KMS-11 (cell line): ENCODE results near the gene STX1A.

Source experiments
- H2AFZ ChIP-seq: fragments of 200-600 bp; sonication (generic); 2 replicates; pipeline ENCODE4 v1.6.1; 2016; ENCODE audit warnings: antibody characterized with exemption, mixed run types, low read depth
- H3K27ac ChIP-seq: fragments of 200-600 bp; sonication (generic); 2 replicates; pipeline ENCODE4 v1.6.1; 2016; ENCODE audit warnings: mild to moderate bottlenecking, mixed run types
- H3K27me3 ChIP-seq: fragments of 200-600 bp; sonication (generic); 2 replicates; pipeline ENCODE4 v1.6.1; 2017; ENCODE audit warnings: mild to moderate bottlenecking, low read depth, mixed run types, moderate library complexity; ENCODE audit not compliant: insufficient read depth
- H3K36me3 ChIP-seq: fragments of 200-600 bp; sonication (generic); 2 replicates; pipeline ENCODE4 v1.6.1; 2017; ENCODE audit warnings: mild to moderate bottlenecking, mixed run types; ENCODE audit not compliant: insufficient read depth
- H3K4me1 ChIP-seq: fragments of 200-600 bp; sonication (generic); 2 replicates; pipeline ENCODE4 v1.6.1; 2016; ENCODE audit warnings: mild to moderate bottlenecking, low read depth, mixed run types; ENCODE audit not compliant: poor library complexity, severe bottlenecking
- H3K4me2 ChIP-seq: fragments of 200-600 bp; sonication (generic); 2 replicates; pipeline ENCODE4 v1.7.0; 2016; ENCODE audit warnings: mild to moderate bottlenecking, mixed run types
- H3K4me3 ChIP-seq: fragments of 200-600 bp; sonication (generic); IDR thresholded peaks from 2 replicates; pipeline ENCODE4 v1.6.1; 2017; ENCODE audit warnings: low read depth, low read length, mixed read lengths; ENCODE audit not compliant: insufficient read depth
- H3K79me2 ChIP-seq: fragments of 200-600 bp; sonication (generic); 2 replicates; pipeline ENCODE4 v1.6.1; 2016; ENCODE audit warnings: low read depth, mixed run types; ENCODE audit not compliant: insufficient read depth
- H3K9ac ChIP-seq: fragments of 200-600 bp; sonication (generic); 2 replicates; pipeline ENCODE4 v1.6.1; 2016; ENCODE audit warnings: mild to moderate bottlenecking, mixed run types
- H4K20me1 ChIP-seq: fragments of 200-600 bp; sonication (generic); 2 replicates; pipeline ENCODE4 v1.6.1; 2016; ENCODE audit warnings: mild to moderate bottlenecking, mixed run types; ENCODE audit not compliant: insufficient read depth
- TF ChIP-seq, protein P1 (sequence below): fragments of 200-600 bp; sonication (generic); conservative IDR thresholded peaks from 2 replicates; pipeline ENCODE4 v1.6.1; 2017; ENCODE audit warnings: low read depth, mild to moderate bottlenecking, antibody characterized with exemption, low read length, moderate library complexity, mixed read lengths

Gene STX1A

DNA sequence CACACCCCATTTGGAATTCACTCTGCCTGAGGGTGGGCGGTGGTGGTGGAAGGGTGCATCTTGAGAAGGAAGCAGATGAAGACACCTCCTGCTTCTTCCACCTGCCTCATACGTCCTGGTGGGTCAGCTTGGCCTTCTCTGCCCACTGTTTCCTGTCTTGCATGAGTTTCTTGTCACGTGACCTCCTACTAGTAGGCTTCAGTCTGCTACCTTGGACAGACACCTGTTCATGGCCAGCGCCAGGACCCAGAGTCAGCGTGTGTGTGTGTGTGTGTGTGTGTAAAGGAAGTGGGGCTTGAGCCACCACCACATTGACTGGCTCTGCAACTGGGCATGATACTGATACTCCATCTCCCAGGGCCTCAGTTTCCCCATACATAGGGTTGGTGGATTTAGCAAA, 68.9 kb downstream of the STX1A start:
- TF ChIP-seq, protein P1, sequence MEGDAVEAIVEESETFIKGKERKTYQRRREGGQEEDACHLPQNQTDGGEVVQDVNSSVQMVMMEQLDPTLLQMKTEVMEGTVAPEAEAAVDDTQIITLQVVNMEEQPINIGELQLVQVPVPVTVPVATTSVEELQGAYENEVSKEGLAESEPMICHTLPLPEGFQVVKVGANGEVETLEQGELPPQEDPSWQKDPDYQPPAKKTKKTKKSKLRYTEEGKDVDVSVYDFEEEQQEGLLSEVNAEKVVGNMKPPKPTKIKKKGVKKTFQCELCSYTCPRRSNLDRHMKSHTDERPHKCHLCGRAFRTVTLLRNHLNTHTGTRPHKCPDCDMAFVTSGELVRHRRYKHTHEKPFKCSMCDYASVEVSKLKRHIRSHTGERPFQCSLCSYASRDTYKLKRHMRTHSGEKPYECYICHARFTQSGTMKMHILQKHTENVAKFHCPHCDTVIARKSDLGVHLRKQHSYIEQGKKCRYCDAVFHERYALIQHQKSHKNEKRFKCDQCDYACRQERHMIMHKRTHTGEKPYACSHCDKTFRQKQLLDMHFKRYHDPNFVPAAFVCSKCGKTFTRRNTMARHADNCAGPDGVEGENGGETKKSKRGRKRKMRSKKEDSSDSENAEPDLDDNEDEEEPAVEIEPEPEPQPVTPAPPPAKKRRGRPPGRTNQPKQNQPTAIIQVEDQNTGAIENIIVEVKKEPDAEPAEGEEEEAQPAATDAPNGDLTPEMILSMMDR, result no peak

GRCh38 chr7:73649576-73649975, 69.9 kb downstream of the STX1A start:
- Histone ChIP-seq H2AFZ (no peak overlapping the region), H3K4me2 (no peak overlapping the region), H3K9ac (no peak overlapping the region), H3K27me3 (peaks cover 60% of the 10 kb centered on the region), H3K79me2 (no peaks in the 10 kb centered on the region), H3K4me1 (no peaks in the 10 kb centered on the region), H3K27ac (no peak overlapping the region), H4K20me1 (no peaks in the 10 kb centered on the region), H3K36me3 (no peaks in the 10 kb centered on the region), H3K4me3 (no peak overlapping the region)
- TF ChIP-seq, protein P1, result no peak

More for the DNA sequence above, 68.9 kb downstream of the STX1A start:
- H3K36me3 ChIP-seq, result no peaks in the 10 kb centered on the region
- no peak overlapping the region for H3K27ac ChIP-seq
- H2AFZ ChIP-seq, result no peak overlapping the region
- no peaks in the 10 kb centered on the region for H3K4me1 ChIP-seq
- H3K9ac ChIP-seq, result no peak overlapping the region
- no peak overlapping the region for H3K4me2 ChIP-seq
- H4K20me1 ChIP-seq, result no peaks in the 10 kb centered on the region
- H3K27me3 ChIP-seq, result peaks cover 53% of the 10 kb centered on the region
- no peak overlapping the region for H3K4me3 ChIP-seq
- no peaks in the 10 kb centered on the region for H3K79me2 ChIP-seq
